HG03060 (cell line): ENCODE data around the gene GALNT18.

Source experiments
- ATAC-seq: cut with Tn5 transposase; IDR thresholded peaks from one replicate; pipeline ENCODE4 v1.9.1; 2021; ENCODE audit warnings: low read depth, moderate number of reproducible peaks; ENCODE audit not compliant: unreplicated experiment

Gene GALNT18

DNA sequence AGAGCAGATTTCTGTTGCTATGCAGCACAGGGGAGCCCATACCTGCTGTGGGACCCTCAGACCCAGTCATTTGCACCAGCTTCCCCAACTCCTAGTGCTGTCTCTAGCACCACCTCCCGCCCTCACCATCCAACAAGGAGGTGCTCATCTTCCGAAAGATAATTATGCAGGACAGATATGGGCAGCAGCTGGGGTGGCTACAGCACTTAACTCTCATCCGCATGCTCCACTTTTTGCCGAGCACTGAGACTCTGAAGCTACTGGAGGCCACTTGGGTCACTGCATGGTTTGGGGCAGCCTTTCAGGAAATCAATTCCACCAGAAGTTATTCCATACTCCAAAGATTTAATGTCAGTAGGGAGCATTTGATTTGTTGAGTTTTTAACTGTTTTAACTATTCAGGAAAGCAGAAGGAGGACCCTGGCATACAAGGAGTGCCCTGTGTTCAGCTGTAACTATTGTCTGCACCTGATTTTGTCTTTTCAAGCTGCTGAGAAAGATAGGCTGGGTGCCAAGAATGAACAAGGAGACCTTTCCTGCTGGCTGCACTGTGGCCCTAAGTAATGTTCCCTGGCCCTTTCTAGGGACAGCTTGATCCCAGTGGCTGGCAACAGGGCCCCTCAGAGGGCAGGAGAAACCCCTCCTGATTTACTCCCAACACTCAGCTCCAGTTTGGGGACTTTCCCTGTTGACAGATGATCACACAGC, 201.5 kb downstream of the GALNT18 start:
- no peak for ATAC-seq

- no peak for ATAC-seq
Observed at GRCh38 chr11:11419747-11420146, 202.1 kb downstream of the GALNT18 start.

GRCh38 chr11:11416917-11417316, 204.9 kb downstream of the GALNT18 start:
- ATAC-seq: no peak

DNA sequence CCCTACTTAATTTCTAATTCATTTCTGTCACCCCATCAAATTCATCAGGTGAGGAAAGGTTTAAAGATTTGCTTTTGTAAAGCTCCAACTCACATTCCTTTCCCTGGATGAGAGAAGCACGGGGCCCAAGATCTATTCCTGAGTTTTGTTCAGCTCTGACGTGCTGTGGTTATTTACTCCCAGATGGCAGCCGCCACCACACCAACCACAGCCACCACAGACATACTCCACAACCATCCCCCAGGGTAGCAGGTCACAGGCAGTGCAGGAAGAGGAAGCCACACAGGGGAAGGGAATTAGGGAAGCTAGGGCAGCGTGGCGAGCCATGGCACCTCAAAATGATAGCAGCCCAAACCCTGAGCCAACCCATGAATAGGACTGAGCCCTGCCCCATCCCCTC, 205.3 kb downstream of the GALNT18 start:
- ATAC-seq: no peak

DNA sequence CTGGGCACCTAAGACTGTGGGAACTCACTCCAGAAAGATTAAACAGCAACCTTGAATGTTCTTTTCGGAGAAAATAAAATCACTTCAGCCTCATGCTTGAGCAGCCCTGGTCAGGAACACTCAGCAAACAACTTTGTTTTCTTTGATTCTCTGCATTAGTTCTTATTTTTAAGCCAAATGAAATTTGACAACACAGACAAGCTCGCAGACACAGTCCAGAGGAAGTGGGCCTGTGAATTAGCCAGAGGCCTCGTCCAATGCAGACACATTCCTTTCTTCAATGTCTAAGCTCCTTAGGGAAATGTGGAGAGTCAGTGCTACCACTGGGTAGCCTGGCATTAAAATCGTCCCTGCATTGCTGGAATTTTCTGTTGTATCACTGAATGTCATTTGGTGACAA, 205.9 kb downstream of the GALNT18 start:
- ATAC-seq: no peak

DNA sequence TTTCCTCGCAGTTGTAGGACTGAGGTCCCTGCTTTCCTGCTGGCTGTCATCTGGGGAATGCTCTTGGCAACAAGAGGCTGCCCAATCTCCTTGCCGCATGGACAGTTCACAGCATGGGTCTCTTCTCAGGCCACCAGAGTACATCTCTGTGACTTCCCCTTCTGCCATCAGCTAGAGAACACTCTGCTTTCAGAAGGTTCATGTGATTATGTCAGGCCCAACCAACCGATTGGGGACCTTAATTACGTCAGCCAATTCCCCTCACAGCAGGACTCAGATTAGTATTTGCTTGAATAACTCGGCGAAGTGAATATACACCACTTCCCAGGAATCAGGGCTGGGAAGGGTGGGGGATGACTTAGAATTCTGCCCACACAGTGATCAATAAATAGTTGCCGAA, 206.8 kb downstream of the GALNT18 start:
- no peak for ATAC-seq

DNA sequence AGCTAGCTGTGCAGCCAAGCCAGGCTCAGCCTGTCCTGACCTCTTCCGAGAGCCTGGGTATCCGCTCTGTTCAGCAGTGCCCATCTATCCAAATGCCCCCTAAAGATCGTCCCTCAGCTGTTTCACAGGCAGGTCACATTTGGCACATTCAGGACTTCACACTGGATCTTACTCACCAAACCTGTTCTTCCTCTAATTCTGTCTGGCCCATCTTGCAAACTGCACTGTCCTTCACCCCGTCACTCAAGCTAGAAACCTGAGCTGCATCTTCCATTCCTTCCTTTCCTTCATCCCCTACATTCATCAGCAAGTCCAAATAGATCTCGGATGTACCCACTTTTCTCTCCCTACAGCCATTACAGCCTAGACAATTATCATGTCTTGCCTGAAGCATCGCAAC, 208.0 kb downstream of the GALNT18 start:
- ATAC-seq: no peak

DNA sequence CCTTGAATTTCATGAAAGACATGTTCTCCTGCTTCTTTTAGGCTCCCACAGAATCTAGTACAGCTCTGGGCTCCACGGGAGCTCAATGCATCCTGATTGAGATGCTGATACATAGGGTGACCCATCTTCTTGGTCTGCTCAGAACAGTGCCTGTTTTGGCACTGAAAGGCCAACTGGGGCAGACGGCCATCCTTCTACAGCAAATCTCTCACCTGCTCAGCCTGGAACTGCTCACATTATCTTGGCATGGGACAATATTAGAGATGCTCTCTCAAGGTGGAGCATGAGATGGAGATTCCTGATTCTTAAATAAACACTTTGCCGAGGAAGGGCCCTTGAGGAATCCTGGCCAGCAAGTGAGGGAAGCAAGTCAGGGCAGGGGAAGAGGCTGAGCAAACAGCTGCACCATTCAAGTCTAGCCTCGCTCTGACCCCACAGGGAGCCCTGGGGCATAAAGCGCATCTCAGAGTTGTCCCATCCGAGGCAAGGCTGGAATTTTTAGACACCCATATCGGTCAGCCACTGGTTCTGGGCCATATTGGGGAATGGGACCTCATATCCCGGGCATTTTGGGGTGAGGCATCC, 210.3 kb downstream of the GALNT18 start:
- ATAC-seq: no peak

DNA sequence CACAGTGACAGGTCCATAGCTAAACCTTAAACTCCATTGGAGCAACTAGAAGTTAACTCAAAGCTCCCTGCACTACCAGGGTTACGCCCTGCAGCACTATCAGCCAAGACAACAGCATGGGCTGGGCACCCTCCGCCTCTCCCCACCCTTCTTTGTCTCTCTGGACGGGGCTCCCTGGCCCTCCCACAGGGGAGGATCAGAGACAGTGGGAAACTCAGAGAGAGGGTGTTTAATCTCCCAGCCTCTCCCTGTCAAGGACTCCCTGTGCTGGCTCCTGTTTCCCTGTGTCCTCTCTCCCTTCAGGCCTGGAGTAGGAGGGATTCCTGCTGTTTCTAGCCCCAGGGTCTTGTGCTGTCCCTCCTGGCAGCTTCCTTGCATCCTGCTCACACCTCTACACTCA, 211.9 kb downstream of the GALNT18 start:
- ATAC-seq: no peak

DNA sequence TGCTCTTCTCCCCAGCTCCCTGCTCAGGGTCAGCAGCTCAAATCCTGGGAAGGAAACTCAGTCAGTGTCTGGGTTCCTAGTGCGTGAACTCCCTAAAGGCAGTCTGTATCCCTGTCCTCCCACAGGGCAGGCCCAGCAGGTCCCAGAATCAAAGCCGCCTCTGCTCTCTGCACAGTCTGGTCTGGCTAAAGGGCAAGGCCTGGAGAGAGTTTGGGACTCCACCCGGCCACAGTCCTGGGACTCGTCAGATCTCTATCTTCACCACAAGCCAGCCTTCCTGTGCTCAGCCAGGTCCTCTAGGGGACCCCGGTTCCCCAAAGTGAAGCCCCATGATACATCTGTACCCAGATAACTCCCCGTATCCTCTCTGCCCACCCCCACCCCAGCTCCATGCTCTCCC, 212.6 kb downstream of the GALNT18 start:
- no peak for ATAC-seq

- no peak for ATAC-seq
Observed at GRCh38 chr11:11408436-11409221, 213.2 kb downstream of the GALNT18 start.

DNA sequence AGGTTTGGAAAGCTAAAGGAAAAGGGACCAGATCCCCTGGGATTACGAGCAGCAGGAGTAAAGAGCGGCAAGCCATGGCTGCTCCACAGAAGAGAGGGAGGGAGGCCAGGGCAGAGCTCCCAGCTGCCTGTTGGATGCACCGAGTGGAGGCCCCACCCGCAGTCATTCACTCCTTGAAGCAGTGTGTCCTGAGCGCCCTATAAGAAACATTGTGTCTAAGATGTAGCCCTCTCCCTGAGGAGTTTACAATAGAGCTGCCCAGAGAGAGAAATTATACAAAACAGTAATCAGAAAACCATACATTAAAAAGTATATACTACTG, 214.1 kb downstream of the GALNT18 start:
- no peak for ATAC-seq

DNA sequence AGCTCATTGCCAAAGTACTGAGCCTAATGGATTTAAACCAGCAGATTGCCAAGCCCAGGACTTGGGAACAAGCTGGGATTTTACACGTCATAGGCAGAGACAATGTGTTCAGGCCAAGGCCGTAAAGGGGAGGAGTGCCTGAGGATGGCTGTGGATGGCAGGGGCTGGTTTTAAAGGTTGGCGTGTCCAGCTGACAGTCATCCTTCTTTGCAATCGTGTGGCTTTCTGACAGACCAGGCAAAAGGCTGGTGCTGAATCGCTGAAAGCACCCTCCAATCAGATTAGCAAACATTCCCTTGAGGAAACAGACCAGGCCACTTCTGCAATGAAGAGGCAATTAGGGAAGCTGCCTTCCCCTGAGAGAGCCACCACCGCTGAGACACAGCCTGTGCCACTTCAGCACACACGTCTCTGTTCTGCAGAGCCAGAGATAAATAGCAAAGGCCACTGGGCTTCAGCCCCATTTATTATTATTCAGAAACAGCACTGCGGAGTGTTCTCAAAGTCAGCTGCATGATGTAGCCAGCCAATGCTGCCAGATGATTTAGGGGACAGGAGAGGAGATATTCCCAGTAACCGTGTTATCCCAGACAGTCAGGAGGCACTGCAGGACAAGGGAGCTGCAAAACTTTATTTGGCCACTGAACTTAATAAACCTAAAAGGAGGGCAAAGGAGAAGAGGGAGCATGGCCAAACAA, 214.6 kb downstream of the GALNT18 start:
- ATAC-seq: no peak

DNA sequence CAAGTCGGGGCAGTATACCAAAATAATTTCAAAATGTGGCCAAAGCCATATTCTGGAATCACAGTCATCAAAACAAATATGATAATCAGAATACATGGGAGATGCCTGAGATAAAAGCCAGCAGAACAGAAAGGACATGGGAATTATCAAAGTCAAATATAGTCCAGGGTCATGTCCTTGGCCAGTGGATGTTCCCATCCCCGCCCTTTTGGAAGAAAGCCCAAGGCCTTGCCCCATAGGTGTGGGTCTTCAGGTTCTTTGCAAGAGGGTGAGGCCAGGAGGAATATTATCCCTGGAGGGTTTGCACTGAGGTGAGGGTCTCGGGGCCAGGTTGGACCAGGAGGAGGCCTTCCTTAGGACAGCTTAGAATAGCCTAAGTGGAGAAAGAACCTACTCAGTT, 215.2 kb downstream of the GALNT18 start:
- ATAC-seq: no peak

DNA sequence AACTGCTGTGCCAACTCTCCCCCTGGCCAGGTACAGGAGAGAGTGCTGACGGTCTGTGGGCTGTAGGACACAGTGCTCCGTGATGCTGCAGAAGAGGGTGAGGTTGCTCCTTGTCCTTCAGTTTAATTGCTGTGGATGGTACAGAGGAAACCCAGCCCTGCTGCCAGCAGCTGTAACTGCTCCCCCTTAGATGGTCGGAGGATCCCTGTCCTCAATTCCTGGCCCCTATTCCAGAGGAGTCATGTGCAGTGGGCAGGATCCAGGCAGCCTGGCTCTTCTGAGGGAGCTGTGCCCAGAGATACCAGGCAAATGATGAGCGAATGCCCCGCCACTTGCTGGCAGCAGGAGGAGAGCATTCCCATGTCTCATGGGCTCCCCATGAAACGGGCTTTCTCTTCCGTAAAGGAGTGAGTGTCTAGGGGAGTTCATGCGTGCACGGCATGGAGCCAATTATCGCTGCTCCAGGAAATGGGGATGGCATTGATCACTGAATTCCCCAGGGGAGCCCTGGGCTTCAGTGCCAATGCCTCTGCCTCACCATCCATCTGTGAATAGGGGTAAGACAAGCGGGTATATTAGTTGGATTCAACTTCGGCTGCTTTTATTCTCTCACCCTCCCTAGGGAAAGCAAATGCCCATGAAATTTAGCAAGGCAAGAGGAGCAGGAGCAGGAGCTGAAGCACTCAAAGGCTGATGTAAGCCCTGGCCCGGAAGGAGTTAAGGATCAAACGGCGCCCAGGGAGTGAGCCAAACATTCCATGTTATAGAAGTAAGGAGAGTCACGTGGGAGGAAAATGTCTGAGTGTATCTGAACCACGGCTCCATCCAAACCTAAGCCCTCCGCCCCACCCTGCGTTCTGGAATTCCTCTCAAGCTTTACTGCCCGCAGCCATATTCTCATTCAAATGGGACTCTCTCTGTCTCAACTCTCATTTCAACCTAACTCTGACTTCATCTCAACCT, 217.8 kb downstream of the GALNT18 start:
- no peak for ATAC-seq

DNA sequence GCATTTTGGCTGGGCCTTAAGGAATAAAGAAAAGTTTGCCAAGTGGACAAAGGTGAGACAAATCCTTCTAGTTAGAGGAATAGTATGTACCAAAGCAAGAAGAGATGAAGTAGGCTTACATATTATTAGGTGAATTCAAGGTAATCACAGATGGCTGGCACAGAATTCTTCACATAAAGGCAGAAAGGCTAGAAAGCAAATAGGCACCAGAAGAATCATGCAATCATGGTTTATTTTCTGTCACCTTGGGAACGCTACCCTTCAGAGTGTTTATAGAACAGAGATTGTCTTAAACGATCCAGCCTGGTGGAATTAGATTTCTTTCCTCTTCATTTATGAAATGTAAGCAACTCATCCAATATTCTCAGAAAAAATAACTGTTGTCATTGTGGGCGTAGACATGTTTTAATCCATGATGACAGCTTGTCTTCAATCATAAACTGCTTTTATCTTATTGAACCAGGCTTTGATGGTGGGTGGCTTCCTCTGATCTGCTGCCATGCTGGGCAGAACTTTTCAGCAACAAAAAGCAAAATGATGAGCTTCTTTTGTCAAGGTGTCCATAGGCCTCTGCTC, 219.8 kb downstream of the GALNT18 start:
- ATAC-seq: no peak

DNA sequence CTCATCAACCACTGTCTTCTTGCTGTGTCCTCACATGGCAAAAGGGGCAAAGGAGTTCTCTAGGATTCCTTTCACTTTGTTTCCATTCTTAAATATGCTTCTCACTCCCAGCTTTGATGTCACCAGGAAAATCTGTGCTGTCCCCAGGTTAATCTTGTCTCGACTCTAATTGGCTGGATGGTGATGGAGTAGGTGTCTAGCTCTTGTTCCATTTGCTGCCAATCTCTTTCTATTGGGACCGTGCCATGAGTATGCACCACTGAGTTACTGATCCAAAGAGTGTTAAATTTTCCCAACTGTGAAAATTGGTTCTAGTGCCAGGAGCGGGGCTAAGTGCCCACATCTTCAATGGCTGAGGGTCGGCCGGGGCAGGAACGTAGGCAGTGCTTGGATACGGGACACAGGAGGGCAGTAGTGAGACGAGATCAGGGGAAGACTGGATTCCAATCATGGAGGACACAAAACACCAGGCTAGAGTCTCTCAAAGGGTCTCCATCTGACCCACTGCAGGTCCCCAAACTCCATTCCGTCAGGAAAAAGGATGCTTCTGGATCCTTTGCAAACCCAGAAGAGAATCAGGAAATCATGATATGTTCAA, 221.1 kb downstream of the GALNT18 start:
- no peak for ATAC-seq

- ATAC-seq: no peak
Observed at GRCh38 chr11:11400121-11400520, 221.7 kb downstream of the GALNT18 start.

DNA sequence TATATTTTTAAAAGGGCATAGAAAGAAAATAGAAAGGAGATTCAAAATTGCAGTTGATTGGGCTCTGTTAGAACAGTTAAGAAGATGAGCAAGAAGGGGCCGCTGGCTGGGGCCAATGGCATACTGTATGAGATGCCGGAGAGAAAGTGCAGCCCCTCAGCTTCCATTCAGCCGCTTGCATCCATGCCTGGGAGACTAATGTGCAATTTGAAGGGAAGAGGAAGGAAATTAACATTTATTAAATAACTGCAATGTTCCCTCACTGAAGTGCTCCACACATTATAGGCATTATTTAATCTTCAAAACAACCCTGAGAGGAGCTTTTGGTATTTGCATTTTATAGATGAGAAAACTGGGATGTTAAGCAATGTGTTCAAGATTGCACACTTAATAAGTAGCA, 224.0 kb downstream of the GALNT18 start:
- no peak for ATAC-seq

DNA sequence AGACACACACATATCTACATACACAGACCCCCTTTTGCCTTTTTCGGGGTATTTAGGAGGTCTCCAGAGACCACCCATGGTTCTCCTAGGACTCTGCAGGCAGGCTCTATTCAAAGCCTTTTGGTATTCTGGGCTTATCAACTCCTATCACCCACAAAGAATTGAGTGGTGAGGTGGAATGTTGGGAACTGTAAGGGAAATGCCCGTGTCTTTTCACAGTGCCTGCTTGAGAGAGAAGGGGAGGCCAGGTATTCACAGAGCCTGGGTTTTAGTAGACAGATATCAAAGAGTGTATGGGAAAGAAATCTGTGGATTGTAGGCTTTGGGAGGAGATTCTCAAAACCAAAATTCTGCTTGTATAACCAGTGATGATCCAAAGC, 224.8 kb downstream of the GALNT18 start:
- no peak for ATAC-seq
